ENCODE measurements around the gene SIRPA.

SIRPA gene

GRCh38 chr20:1894951-1895673 is at the start of gene SIRPA:
Gene SIRPA, plus strand, starts transcription at chr20:1895407. Its CDS starts 41 bp downstream, at chr20:1895448.
- no peak for DNase-seq (ENCODE audit: low read depth)

GRCh38 chr20:1845701-1846100 is 49.5 kb upstream of the SIRPA start:
- DNase-seq (ENCODE audit: low read depth), result no peak

DNA sequence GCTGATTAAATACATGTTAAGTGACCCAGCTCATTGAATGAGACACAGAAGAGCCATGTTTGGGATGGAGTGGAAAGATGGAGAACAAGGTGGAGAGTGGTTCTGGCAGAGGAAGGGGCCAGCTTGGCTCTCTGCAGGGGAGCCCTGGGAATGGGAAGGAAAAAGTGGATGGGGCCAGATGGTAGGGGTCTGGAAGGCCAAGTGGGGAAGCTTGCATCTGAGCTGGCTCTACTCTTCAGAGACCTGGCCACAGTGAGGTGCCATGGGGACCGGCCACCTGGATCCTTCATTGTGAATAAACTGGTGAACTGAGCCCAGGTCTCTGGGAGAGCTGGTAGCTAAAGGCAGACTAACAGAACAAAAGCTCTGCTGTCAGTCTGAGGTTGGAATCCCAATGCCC is 48.9 kb upstream of the SIRPA start:
- no peak for DNase-seq (ENCODE audit: low read depth)

GRCh38 chr20:1846876-1847275 is 48.3 kb upstream of the SIRPA start:
- no peak for DNase-seq (ENCODE audit: low read depth)

- no peak for DNase-seq (ENCODE audit: low read depth)
These were observed 47.4 kb upstream of the SIRPA start for GRCh38 chr20:1847780-1848179.

DNA sequence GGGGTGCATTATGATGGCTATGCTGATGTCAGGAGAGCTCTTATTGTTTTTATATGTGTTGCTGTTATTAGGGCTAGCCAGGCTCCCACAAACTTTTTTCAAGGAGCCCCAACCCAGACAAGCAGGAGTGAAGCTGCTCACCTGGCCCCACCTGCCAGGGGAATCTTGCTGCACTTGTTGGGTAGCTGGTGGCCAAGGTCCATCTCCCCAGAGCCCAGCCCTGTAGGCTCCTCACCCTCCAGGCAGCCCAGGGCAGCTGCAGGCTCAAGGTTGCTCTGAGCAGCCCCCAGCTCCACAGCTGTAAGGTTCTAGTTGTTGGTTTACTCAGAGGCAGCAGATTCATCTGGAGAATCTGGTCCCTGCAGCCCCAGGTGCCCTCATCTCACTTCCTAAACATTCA is 46.8 kb upstream of the SIRPA start:
- DNase-seq (ENCODE audit: low read depth), result no peak

DNA sequence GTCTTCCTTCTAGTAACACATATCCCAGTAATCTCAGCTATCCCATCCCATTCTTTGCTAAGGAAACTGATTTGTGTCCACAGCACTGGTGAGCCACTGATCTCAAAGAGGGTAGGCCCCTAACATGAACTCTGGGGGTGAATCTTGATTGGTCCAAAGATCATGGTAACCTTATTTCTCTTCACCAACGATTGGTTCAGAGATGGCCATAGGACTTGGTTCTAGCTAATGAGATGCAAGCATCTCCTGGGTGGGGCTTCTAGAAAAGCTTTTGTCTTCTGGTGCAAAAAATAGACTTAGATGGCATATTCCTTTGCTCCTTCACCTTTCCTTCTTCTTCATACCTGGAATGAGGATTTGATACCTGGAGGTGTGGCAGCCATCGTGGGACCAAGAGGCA is 43.8 kb upstream of the SIRPA start:
- DNase-seq (ENCODE audit: low read depth), result no peak

DNA sequence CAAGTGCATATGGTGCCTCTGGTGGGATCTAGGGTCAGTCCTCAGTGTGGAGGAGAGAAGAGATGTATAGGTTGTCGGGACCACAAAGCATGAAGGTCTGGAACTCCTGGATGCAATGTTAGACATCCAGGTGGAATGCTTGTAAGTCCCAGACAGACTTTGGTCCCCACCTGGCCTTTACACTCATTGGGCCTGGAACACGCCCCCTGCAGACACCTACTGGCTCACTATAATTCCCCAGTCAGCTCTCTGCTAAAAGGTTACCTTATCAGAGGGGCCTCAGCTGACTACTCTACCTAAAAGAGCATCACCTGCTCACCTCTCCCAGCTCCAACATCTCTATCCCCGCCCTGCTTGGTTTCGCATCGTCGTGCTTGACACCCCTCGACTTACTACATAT is 41.7 kb upstream of the SIRPA start:
- no peak for DNase-seq (ENCODE audit: low read depth)

- no peak for DNase-seq (ENCODE audit: low read depth)
These were observed 41.0 kb upstream of the SIRPA start for GRCh38 chr20:1854246-1854645.

GRCh38 chr20:1855109-1855508 is 40.1 kb upstream of the SIRPA start:
- DNase-seq (ENCODE audit: low read depth), result no peak

- DNase-seq (ENCODE audit: low read depth), result no peak
These were observed 39.5 kb upstream of the SIRPA start for GRCh38 chr20:1855690-1856089.

GRCh38 chr20:1856424-1856823 is 38.8 kb upstream of the SIRPA start:
- no peak for DNase-seq (ENCODE audit: low read depth)

DNA sequence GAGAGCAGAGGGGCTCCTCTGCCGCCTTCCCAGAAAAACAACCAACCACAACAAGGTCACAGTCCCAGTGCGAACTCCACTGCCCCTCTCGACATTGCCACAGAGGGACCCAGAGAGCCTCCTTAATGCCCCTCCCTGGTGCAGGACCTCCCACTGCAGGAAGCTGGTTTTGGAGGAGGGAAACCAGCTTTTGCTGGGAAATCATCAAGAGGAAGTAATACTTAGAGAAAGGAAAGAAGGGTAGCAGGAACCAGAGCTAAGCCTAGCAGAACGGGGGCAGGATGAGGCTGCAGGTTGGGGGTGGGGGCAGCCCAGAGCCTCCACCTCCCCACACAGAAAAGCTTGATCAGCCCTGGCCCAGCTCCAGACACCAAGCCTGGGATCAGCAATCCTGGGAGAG is 37.7 kb upstream of the SIRPA start:
- no peak for DNase-seq (ENCODE audit: low read depth)

DNA sequence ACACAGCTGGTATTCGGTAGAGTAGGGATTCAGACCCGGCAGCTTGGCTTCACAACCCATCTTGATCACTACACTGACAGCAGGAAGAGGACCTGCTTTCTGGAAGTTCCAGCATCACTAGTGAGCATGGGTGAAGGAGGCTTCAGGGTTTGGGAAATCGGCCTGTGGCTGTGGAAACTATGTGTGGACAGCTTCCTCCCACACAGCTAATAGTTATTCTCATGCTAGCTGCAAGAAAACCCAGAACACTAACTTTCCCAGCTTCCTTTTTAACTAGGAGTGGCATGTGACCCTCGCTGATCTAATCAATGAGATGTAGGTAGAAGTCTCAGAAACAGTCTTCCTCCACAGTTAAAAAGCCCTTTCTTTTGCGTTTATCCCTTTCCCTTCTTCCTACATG is 36.3 kb upstream of the SIRPA start:
- DNase-seq (ENCODE audit: low read depth), result no peak

DNA sequence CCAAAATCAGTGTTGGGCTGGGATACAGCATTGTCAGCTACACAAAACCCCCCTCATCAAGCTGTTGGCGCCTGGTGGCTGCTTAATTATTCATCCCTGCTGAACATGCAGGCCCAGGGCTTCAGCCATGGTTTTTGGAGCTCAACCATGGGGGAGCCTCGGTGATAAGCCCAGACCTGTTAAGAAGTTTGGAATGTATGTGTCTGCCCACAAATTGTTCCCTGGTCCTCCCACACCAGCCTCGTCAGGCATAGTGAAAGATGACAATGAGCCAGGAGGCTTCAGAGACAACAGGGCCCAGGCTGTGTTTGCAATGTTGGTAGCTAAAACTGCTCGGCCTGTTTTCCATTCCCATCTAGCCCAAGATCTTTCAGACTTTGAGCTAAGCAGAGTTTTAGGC is 34.8 kb upstream of the SIRPA start:
- DNase-seq (ENCODE audit: low read depth), result peak; percentile 29

GRCh38 chr20:1861347-1861976 is 33.7 kb upstream of the SIRPA start:
- no peak for DNase-seq (ENCODE audit: low read depth)

- no peak for DNase-seq (ENCODE audit: low read depth)
These were observed 33.1 kb upstream of the SIRPA start for GRCh38 chr20:1861996-1862662.

GRCh38 chr20:1862663-1863053 is 32.5 kb upstream of the SIRPA start:
- DNase-seq (ENCODE audit: low read depth), result no peak

GRCh38 chr20:1863296-1863695 is 31.9 kb upstream of the SIRPA start:
- no peak for DNase-seq (ENCODE audit: low read depth)

GRCh38 chr20:1866834-1867233 is 28.4 kb upstream of the SIRPA start:
- DNase-seq (ENCODE audit: low read depth), result no peak

- DNase-seq (ENCODE audit: low read depth), result no peak
These were observed 27.5 kb upstream of the SIRPA start for GRCh38 chr20:1867495-1868260.

- DNase-seq (ENCODE audit: low read depth), result no peak
These were observed 26.4 kb upstream of the SIRPA start for GRCh38 chr20:1868856-1869255.

DNA sequence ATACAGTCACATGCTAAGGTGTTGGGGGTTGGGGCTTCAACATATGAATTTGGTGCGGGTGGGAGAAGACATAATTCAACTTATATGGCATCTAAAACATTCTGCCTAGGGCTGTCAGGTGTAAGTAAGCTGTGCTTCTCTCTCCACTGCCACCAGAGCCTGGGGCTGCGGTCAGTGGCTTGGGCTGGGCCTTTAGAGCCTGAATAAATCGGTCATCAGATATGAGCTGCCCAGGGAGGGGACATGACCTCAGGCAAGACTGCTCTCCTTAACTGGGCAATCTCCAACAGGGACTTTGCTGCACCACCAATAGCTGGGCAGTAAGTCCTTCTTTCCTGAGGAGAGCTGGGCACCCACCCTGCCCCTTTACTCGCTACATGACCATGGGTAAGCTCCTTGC is 24.9 kb upstream of the SIRPA start:
- DNase-seq (ENCODE audit: low read depth), result no peak
